HL-60 (cell line): ENCODE data around the gene ADAMTS2.

ENCODE experiments used
- POLR2AphosphoS5 ChIP-seq: IDR thresholded peaks from 2 replicates; pipeline ENCODE4 v1.6.1; 2012; ENCODE audit warnings: low read depth
- TF ChIP-seq, protein P1 (sequence below): IDR thresholded peaks from one replicate; pipeline ENCODE4 v1.5.1; 2011; ENCODE audit warnings: low read length, control low read depth, inconsistent platforms; ENCODE audit not compliant: insufficient read depth

DNA sequence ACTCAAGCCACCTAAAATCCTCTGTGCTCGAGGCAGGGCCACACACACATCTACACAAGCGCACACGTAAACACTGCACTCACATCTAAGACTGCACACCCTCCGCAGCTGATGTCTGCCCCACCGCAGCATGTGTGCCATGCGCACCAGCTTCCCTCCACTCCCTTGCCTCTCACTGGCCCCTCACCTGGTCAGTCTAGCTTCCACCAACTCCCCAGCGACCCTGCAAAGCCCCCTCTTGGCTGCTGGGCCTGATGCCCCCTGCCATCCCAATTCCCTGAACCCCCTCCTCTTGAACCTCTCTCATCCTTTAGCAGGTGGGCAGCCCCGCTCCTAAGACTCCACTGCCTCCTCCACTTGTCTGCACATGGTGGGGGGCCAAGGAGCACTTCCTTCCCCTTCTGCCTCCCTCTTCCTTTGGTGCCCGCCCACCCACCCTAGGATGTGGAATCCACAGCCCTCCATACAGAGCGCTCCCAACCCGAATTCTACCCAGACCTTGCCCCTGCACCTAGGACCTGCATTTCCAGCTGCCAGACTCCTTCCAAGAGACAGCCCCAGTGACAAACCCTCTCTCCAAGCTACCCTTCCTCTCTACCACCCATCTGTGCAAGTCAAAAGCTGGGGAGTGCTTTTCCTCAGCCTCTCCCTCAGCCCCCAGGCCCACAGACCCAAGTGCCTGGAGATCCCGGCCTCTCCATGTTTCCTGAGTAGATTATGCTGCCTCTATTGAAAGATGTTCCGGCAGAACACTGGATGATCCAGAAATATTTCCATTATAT lies 23.9 kb downstream of the ADAMTS2 start:
- TF ChIP-seq, protein P1, sequence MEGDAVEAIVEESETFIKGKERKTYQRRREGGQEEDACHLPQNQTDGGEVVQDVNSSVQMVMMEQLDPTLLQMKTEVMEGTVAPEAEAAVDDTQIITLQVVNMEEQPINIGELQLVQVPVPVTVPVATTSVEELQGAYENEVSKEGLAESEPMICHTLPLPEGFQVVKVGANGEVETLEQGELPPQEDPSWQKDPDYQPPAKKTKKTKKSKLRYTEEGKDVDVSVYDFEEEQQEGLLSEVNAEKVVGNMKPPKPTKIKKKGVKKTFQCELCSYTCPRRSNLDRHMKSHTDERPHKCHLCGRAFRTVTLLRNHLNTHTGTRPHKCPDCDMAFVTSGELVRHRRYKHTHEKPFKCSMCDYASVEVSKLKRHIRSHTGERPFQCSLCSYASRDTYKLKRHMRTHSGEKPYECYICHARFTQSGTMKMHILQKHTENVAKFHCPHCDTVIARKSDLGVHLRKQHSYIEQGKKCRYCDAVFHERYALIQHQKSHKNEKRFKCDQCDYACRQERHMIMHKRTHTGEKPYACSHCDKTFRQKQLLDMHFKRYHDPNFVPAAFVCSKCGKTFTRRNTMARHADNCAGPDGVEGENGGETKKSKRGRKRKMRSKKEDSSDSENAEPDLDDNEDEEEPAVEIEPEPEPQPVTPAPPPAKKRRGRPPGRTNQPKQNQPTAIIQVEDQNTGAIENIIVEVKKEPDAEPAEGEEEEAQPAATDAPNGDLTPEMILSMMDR, result no peak
- no peak for TF ChIP-seq POLR2AphosphoS5
